Prostate gland (tissue), 2 donors: ENCODE measurements around the gene M6PR. TPM values are rescaled to one million over a fixed set of nuclear protein-coding genes. Genes with fewer than 3 reads are reported as not detected.
"Not testable (repeated sequence)": the region's sequence is repeated elsewhere in the genome, so short reads cannot be mapped to it uniquely, and the experiment has no call there.

Experiments used
- DNase-seq: peaks from one replicate; pipeline ENCODE4 v3.0.0-alpha.2; 2019; ENCODE audit warnings: low spot score
- H3K27ac ChIP-seq, 2 donors: fragments of 200-600 bp; sonication (generic); 2 replicates each; pipeline ENCODE4 v1.5.1; 2017 to 2019
- H3K27me3 ChIP-seq: fragments of 200-600 bp; sonication (generic); replicated peaks from 2 replicates; pipeline ENCODE4 v1.5.1; 2019; ENCODE audit not compliant: insufficient read depth
- H3K36me3 ChIP-seq, 2 donors: fragments of 200-600 bp; sonication (generic); 1 replicate in 1 of 2; 2 replicates in 1 of 2; pipeline versions ENCODE4 v1.5.1 to v1.8.1; 2017 to 2019
- H3K4me1 ChIP-seq: fragments of 200-600 bp; sonication (generic); replicated peaks from 2 replicates; pipeline ENCODE4 v1.5.1; 2019
- H3K4me3 ChIP-seq, 2 donors: fragments of 200-600 bp; sonication (generic); 2 replicates each; pipeline ENCODE4 v1.5.1; 2017 to 2019
- H3K9me3 ChIP-seq: fragments of 200-600 bp; sonication (generic); 2 replicates; pipeline ENCODE4 v1.5.1; 2017
- CTCF ChIP-seq, 4 experiments: fragments of 200-600 bp in 2 of 4; fragments of 450-650 bp in 2 of 4; sonication (generic) in 2 of 4; IDR thresholded peaks; 1 replicate in 3 of 4; 2 replicates in 1 of 4; pipeline ENCODE4 v1.5.1; 2016 to 2019; ENCODE audit warnings: antibody characterized with exemption in 4 of 4, mild to moderate bottlenecking in 2 of 4, moderate library complexity in 2 of 4
- POLR2A ChIP-seq: fragments of 450-650 bp; IDR thresholded peaks from one replicate; pipeline ENCODE4 v1.6.1; 2016; ENCODE audit warnings: antibody characterized with exemption, mild to moderate bottlenecking
- POLR2AphosphoS5 ChIP-seq: sonication (generic); formaldehyde crosslinking; IDR thresholded peaks from one replicate; pipeline ENCODE4 v1.6.1; 2017; ENCODE audit warnings: antibody characterized with exemption
- WGBS: methylation state at CpG from one replicate; pipeline ENCODE4 v1.1.5; 2018; 5-methylcytosine and 5-hydroxymethylcytosine counted together
- intact Hi-C: fragments of 100-400 bp; cut with DNase I; formaldehyde crosslinking; loops from one replicate; pipeline ENCODE4 v1.14.2; 2022
- total RNA-seq, 2 donors: library from RNA; depleted of rRNA; stranded (reverse); fragments of >200 nt; gene quantifications; one replicate each; pipeline ENCODE4 v1.1.0, GENCODE V29; 2016

The M6PR gene
- total RNA-seq, 2 donors from 2014 or later, result 128 to 141 TPM

GRCh38 chr12:8946733-8947132, 2.7 kb downstream of the M6PR start:
- H3K36me3 ChIP-seq, result peaks cover 4 to 8% of the 10 kb centered on the region in 2 donors
- H3K27me3 ChIP-seq, result no peaks in the 10 kb centered on the region
- intact Hi-C loops, result no loop called here
- H3K9me3 ChIP-seq, result no peaks in the 10 kb centered on the region
- H3K4me3 ChIP-seq, result no peak overlapping the region
- H3K27ac ChIP-seq, result no peak overlapping the region
- DNase-seq, result no peak
- H3K4me1 ChIP-seq, result peaks cover 4% of the 10 kb centered on the region
- 73% methylated on average over 1 of the region's 1 CpG for WGBS
- TF ChIP-seq POLR2A (no peak), CTCF (IDR thresholded peaks at IDR 0.05) (no peak), POLR2AphosphoS5 (no peak)

GRCh38 chr12:8943565-8944186, 5.8 kb downstream of the M6PR start:
- Histone ChIP-seq H3K4me3 (no peak overlapping the region), H3K27ac (no peak overlapping the region), H3K4me1 (peaks cover 4% of the 10 kb centered on the region), H3K36me3 (peaks cover 4 to 13% of the 10 kb centered on the region in 2 donors), H3K27me3 (no peaks in the 10 kb centered on the region), H3K9me3 (no peaks in the 10 kb centered on the region)
- intact Hi-C loops, result no loop called here
- no peak for DNase-seq
- WGBS, result 92% methylated on average over 10 of the region's 10 CpGs
- TF ChIP-seq POLR2AphosphoS5 (no peak), CTCF (IDR thresholded peaks at IDR 0.05) (no peak), POLR2A (no peak)

GRCh38 chr12:8941691-8942478, 7.6 kb downstream of the M6PR start:
- intact Hi-C loops, result no loop called here
- H3K4me3 ChIP-seq, result no peak overlapping the region
- H3K27me3 ChIP-seq, result no peaks in the 10 kb centered on the region
- TF ChIP-seq POLR2AphosphoS5 (no peak), POLR2A (no peak), CTCF (IDR thresholded peaks at IDR 0.05) (no peak)
- no peak for DNase-seq
- H3K36me3 ChIP-seq, result peaks cover 4 to 13% of the 10 kb centered on the region in 2 donors
- no peak overlapping the region for H3K27ac ChIP-seq
- 75% methylated on average over 5 of the region's 5 CpGs for WGBS
- H3K9me3 ChIP-seq, result no peaks in the 10 kb centered on the region
- H3K4me1 ChIP-seq, result no peaks in the 10 kb centered on the region

GRCh38 chr12:8937842-8938442, 11.5 kb downstream of the M6PR start:
- H3K4me3 ChIP-seq, DNase-seq, H3K27ac ChIP-seq, H3K4me1 ChIP-seq, H3K9me3 ChIP-seq, H3K27me3 ChIP-seq, intact Hi-C loops: not testable (repeated sequence)
- peaks cover 4 to 13% of the 10 kb centered on the region in 2 donors for H3K36me3 ChIP-seq
- 72% methylated on average over 5 of the region's 5 CpGs for WGBS

- no peak for TF ChIP-seq POLR2A
- H3K9me3 ChIP-seq, result no peaks in the 10 kb centered on the region
- peaks cover 0 to 4% of the 10 kb centered on the region in 2 donors for H3K36me3 ChIP-seq
These were observed 12.7 kb downstream of the M6PR start for GRCh38 chr12:8936735-8937134.

GRCh38 chr12:8934080-8934479, 15.4 kb downstream of the M6PR start:
- WGBS, result 86% methylated on average over 4 of the region's 4 CpGs
- intact Hi-C loops, DNase-seq, H3K4me1 ChIP-seq, H3K27ac ChIP-seq, H3K9me3 ChIP-seq, H3K4me3 ChIP-seq, H3K36me3 ChIP-seq, H3K27me3 ChIP-seq: not testable (repeated sequence)

More at GRCh38 chr12:8936735-8937134, 12.7 kb downstream of the M6PR start:
- no peaks in the 10 kb centered on the region for H3K4me1 ChIP-seq
- intact Hi-C loops, result no loop called here
- WGBS, result 95% methylated on average over 7 of the region's 7 CpGs
- H3K27me3 ChIP-seq, result no peaks in the 10 kb centered on the region
- DNase-seq, result no peak
- H3K27ac ChIP-seq, result no peak overlapping the region
- H3K4me3 ChIP-seq, result no peak overlapping the region

- H3K36me3 ChIP-seq, H3K9me3 ChIP-seq, DNase-seq, H3K4me3 ChIP-seq, intact Hi-C loops, H3K4me1 ChIP-seq, H3K27ac ChIP-seq, H3K27me3 ChIP-seq: not testable (repeated sequence)
- 97% methylated on average over 3 of the region's 3 CpGs for WGBS
These were observed 17.0 kb downstream of the M6PR start for GRCh38 chr12:8932464-8932863.

- H3K36me3 ChIP-seq, H3K4me3 ChIP-seq, H3K4me1 ChIP-seq, H3K9me3 ChIP-seq, DNase-seq, intact Hi-C loops, H3K27me3 ChIP-seq, H3K27ac ChIP-seq: not testable (repeated sequence)
- 90% methylated on average over 4 of the region's 4 CpGs for WGBS
These were observed 18.7 kb downstream of the M6PR start for GRCh38 chr12:8930655-8931323.
